ENCODE data around the gene ZBTB39. TPM values are rescaled to one million over a fixed set of nuclear protein-coding genes. Genes with fewer than 3 reads are reported as not detected.
"Not testable (repeated sequence)": the region's sequence is repeated elsewhere in the genome, so short reads cannot be mapped to it uniquely, and the experiment has no call there.

Gene ZBTB39
- total RNA-seq, 1 donor from 2014 or later = 5.7 TPM

- not testable (repeated sequence) for H3K36me3 ChIP-seq (ENCODE audit: control insufficient read depth in 3 of 3, insufficient read depth in 3 of 3, low read length in 3 of 3); H3K9ac ChIP-seq (ENCODE audit: low read depth in 1 of 3, low read length in 3 of 3); H3K4me3 ChIP-seq (ENCODE audit: low read length in 3 of 3); H3K27me3 ChIP-seq (ENCODE audit: control insufficient read depth in 3 of 3, insufficient read depth in 3 of 3, low read length in 3 of 3); H3K27ac ChIP-seq (ENCODE audit: low read depth, low read length); H3K9me3 ChIP-seq (ENCODE audit: control insufficient read depth in 3 of 3, low read length in 3 of 3)
- H3K4me1 ChIP-seq (ENCODE audit: control insufficient read depth in 3 of 3, insufficient read depth in 3 of 3, low read length in 3 of 3) = peaks cover 0 to 11% (median 3%) of the 10 kb centered on the region in 3 donors
These were observed 20.6 kb downstream of the ZBTB39 start for GRCh38 chr12:56985714-56986113.

GRCh38 chr12:56983386-56983785 lies 23.0 kb downstream of the ZBTB39 start:
- no peaks in the 10 kb centered on the region for H3K27me3 ChIP-seq (ENCODE audit: control insufficient read depth in 3 of 3, insufficient read depth in 3 of 3, low read length in 3 of 3)
- H3K9me3 ChIP-seq (ENCODE audit: control insufficient read depth in 3 of 3, low read length in 3 of 3) = no peaks in the 10 kb centered on the region
- H3K9ac ChIP-seq (ENCODE audit: low read depth in 1 of 3, low read length in 3 of 3) = no peak overlapping the region
- H3K27ac ChIP-seq (ENCODE audit: low read depth, low read length) = no peak overlapping the region
- H3K36me3 ChIP-seq (ENCODE audit: control insufficient read depth in 3 of 3, insufficient read depth in 3 of 3, low read length in 3 of 3) = no peaks in the 10 kb centered on the region
- H3K4me3 ChIP-seq (ENCODE audit: low read length in 3 of 3) = no peak overlapping the region
- peaks cover 0 to 9% (median 3%) of the 10 kb centered on the region in 3 donors for H3K4me1 ChIP-seq (ENCODE audit: control insufficient read depth in 3 of 3, insufficient read depth in 3 of 3, low read length in 3 of 3)

DNA sequence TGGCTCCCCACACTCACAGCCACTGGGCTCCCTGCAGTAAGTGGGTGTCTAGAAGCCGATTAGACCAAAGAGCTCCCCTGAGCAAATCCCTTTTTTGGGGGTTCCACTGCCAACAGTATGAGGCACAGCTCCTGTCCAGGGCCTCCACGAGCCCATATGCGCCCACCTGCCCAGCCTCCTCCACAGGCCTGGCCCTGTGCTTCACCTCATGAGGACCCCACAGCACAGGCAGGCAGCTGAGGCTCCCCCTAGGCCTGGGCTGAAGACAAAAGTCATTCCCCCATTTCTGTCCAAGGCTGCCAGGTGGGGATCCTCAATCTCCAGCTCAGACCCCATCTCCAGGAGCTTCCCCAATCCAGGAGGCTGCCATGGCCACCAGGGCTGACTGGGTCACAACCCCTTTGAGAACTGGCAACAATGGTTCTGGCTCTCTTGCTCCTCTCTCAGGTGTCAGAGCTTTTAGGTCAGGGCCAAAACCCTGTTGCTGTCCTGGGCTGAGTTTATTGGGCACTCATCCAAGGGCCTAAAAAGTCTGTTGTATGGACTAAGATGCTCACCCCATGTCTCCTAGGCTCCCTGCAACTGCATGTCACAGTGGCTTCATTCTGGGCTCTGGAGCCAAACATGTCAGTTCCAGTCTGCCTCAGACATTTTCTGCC lies 23.6 kb downstream of the ZBTB39 start:
- H3K4me3 ChIP-seq (ENCODE audit: low read length in 3 of 3); H3K9me3 ChIP-seq (ENCODE audit: control insufficient read depth in 3 of 3, low read length in 3 of 3); H3K27me3 ChIP-seq (ENCODE audit: control insufficient read depth in 3 of 3, insufficient read depth in 3 of 3, low read length in 3 of 3); H3K9ac ChIP-seq (ENCODE audit: low read depth in 1 of 3, low read length in 3 of 3); H3K4me1 ChIP-seq (ENCODE audit: control insufficient read depth in 3 of 3, insufficient read depth in 3 of 3, low read length in 3 of 3); H3K27ac ChIP-seq (ENCODE audit: low read depth, low read length); H3K36me3 ChIP-seq (ENCODE audit: control insufficient read depth in 3 of 3, insufficient read depth in 3 of 3, low read length in 3 of 3): not testable (repeated sequence)

DNA sequence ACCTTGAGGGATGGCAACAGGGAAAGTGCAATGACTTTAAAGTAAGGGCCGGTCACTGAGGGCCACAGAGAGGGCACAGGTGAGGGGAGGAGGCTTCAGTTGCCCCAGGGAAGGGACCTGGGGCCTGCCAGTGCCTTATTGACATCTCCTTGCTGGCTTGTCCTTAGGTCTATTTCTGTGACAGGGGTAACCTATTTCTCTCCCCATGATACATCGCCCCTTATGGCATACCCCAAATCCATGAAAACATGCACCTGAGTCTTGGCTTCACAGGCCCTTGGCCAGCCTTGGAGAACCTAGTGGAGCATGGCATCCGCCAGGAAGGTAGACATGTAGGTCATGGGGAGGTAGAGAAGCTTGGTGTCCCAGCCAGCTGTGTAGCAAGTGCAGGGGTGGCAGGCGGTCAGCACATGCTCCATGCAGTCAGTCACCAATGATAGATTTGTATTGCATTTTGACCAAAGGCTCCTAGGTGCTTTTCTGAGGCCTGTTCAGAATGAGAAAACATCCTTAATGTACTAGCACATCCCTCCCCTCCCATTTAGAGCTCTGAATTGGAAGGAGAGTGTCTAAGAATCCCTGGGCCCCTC lies 25.3 kb downstream of the ZBTB39 start:
- Histone ChIP-seq H3K36me3 (ENCODE audit: control insufficient read depth in 3 of 3, insufficient read depth in 3 of 3, low read length in 3 of 3) (no peaks in the 10 kb centered on the region), H3K9me3 (ENCODE audit: control insufficient read depth in 3 of 3, low read length in 3 of 3) (no peaks in the 10 kb centered on the region), H3K27me3 (ENCODE audit: control insufficient read depth in 3 of 3, insufficient read depth in 3 of 3, low read length in 3 of 3) (no peaks in the 10 kb centered on the region), H3K4me1 (ENCODE audit: control insufficient read depth in 3 of 3, insufficient read depth in 3 of 3, low read length in 3 of 3) (no peaks in the 10 kb centered on the region), H3K27ac (ENCODE audit: low read depth, low read length) (no peak overlapping the region), H3K4me3 (ENCODE audit: low read length in 3 of 3) (no peak overlapping the region), H3K9ac (ENCODE audit: low read depth in 1 of 3, low read length in 3 of 3) (no peak overlapping the region)

DNA sequence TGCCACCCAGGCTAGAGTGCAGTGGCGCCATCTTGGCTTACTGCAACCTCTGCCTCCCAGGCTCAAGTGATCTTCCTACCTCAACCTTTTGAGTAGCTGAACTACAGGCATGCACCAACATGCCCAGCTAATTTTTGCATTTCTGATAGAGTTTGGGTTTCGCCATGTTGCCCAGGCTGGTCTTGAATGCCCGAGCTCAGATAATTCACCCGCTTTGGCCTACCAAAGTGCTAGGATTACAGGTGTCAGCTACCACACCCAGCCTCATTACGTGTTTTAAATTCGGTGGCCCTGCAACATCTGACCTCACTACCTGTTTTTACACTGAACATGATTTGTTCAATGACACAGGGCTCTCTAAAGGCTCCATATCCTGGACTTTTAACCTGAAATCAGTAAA lies 26.1 kb downstream of the ZBTB39 start:
- Histone ChIP-seq H3K36me3 (ENCODE audit: control insufficient read depth in 3 of 3, insufficient read depth in 3 of 3, low read length in 3 of 3) (no peaks in the 10 kb centered on the region), H3K4me3 (ENCODE audit: low read length in 3 of 3) (no peak overlapping the region), H3K9me3 (ENCODE audit: control insufficient read depth in 3 of 3, low read length in 3 of 3) (no peaks in the 10 kb centered on the region), H3K27ac (ENCODE audit: low read depth, low read length) (no peak overlapping the region), H3K9ac (ENCODE audit: low read depth in 1 of 3, low read length in 3 of 3) (no peak overlapping the region), H3K4me1 (ENCODE audit: control insufficient read depth in 3 of 3, insufficient read depth in 3 of 3, low read length in 3 of 3) (no peaks in the 10 kb centered on the region), H3K27me3 (ENCODE audit: control insufficient read depth in 3 of 3, insufficient read depth in 3 of 3, low read length in 3 of 3) (no peaks in the 10 kb centered on the region)

- H3K36me3 ChIP-seq (ENCODE audit: control insufficient read depth in 3 of 3, insufficient read depth in 3 of 3, low read length in 3 of 3) = no peaks in the 10 kb centered on the region
- H3K9me3 ChIP-seq (ENCODE audit: control insufficient read depth in 3 of 3, low read length in 3 of 3) = no peaks in the 10 kb centered on the region
- H3K27ac ChIP-seq (ENCODE audit: low read depth, low read length) = no peak overlapping the region
- no peak overlapping the region for H3K4me3 ChIP-seq (ENCODE audit: low read length in 3 of 3)
- H3K27me3 ChIP-seq (ENCODE audit: control insufficient read depth in 3 of 3, insufficient read depth in 3 of 3, low read length in 3 of 3) = no peaks in the 10 kb centered on the region
- no peaks in the 10 kb centered on the region for H3K4me1 ChIP-seq (ENCODE audit: control insufficient read depth in 3 of 3, insufficient read depth in 3 of 3, low read length in 3 of 3)
- H3K9ac ChIP-seq (ENCODE audit: low read depth in 1 of 3, low read length in 3 of 3) = no peak overlapping the region
These were observed 26.7 kb downstream of the ZBTB39 start for GRCh38 chr12:56979628-56980027.

DNA sequence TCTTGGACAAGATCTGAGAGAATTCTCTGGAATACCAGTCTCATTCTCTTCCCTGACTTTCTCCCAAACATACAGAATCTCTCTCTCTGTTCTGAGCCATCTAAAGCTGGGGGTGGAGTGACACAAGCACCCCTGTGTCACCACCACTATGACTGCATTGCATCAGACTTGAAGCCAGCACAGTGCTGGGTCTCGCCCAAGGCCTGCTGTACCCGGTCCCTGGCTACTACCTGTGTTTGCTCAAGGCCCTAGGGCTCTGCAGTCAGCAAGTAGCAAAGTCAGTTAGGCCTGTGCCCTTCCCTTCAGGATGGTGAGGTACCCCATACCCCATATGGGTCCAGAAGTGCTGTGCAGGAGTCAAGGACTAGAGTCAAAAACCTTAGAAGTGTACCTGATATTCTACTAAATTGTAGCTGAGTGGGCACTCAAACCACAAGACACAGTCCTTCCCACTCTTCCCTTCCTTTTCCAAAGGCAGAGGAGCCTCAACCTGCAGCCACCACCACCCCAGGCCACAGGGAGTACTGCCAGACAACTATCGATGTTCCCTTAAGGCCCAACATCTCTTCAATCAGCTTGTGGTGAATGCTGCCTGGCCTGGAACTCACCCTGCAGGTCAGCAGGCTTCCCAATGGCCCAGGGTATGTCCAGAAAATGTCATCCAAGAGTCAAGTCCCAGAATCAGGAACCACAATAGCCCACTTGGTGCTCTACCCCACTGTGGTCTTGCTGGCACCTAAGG lies 27.8 kb downstream of the ZBTB39 start:
- Histone ChIP-seq H3K36me3 (ENCODE audit: control insufficient read depth in 3 of 3, insufficient read depth in 3 of 3, low read length in 3 of 3) (no peaks in the 10 kb centered on the region), H3K27ac (ENCODE audit: low read depth, low read length) (no peak overlapping the region), H3K27me3 (ENCODE audit: control insufficient read depth in 3 of 3, insufficient read depth in 3 of 3, low read length in 3 of 3) (no peaks in the 10 kb centered on the region), H3K9me3 (ENCODE audit: control insufficient read depth in 3 of 3, low read length in 3 of 3) (no peaks in the 10 kb centered on the region), H3K4me1 (ENCODE audit: control insufficient read depth in 3 of 3, insufficient read depth in 3 of 3, low read length in 3 of 3) (no peaks in the 10 kb centered on the region), H3K4me3 (ENCODE audit: low read length in 3 of 3) (no peak overlapping the region), H3K9ac (ENCODE audit: low read depth in 1 of 3, low read length in 3 of 3) (no peak overlapping the region)

GRCh38 chr12:56977361-56977760 lies 29.0 kb downstream of the ZBTB39 start:
- H3K27me3 ChIP-seq (ENCODE audit: control insufficient read depth in 3 of 3, insufficient read depth in 3 of 3, low read length in 3 of 3); H3K9ac ChIP-seq (ENCODE audit: low read depth in 1 of 3, low read length in 3 of 3); H3K4me3 ChIP-seq (ENCODE audit: low read length in 3 of 3); H3K4me1 ChIP-seq (ENCODE audit: control insufficient read depth in 3 of 3, insufficient read depth in 3 of 3, low read length in 3 of 3); H3K9me3 ChIP-seq (ENCODE audit: control insufficient read depth in 3 of 3, low read length in 3 of 3); H3K36me3 ChIP-seq (ENCODE audit: control insufficient read depth in 3 of 3, insufficient read depth in 3 of 3, low read length in 3 of 3); H3K27ac ChIP-seq (ENCODE audit: low read depth, low read length): not testable (repeated sequence)

DNA sequence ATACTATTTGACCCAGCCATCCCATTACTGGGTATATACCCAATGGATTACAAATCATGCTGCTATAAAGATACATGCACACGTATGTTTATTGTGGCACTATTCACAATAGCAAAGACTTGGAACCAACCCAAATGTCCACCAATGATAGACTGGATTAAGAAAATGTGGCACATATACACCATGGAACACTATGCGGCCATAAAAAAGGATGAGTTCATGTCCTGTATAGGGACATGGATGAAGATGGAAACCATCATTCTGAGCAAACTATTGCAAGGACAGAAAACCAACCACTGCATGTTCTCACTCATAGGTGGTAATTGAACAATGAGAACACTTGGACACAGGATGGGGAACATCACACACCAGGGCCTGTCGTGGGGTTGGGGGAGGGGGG lies 32.1 kb downstream of the ZBTB39 start:
- not testable (repeated sequence) for H3K4me3 ChIP-seq (ENCODE audit: low read length in 3 of 3)

DNA sequence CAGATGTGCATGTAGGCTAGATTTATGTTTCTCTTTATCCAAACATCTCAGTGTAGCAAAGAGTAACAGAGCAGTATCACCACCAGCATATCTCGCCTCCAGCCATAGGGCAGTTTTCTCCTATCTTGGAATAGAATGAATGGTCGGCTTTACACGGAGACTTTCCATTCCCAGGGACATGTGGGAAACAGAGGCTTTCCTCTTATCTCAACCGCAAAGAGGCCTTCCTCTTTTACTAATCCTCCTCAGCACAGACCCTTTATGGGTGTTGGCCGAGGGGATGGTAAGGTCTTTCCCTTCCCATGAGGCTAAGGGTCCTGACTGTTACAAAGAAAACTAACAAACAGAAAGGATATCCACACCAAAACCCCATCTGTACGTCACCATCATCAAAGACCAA lies 37.4 kb downstream of the ZBTB39 start:
- H3K9me3 ChIP-seq (ENCODE audit: control insufficient read depth in 3 of 3, low read length in 3 of 3); H3K4me1 ChIP-seq (ENCODE audit: control insufficient read depth in 3 of 3, insufficient read depth in 3 of 3, low read length in 3 of 3); H3K27ac ChIP-seq (ENCODE audit: low read depth, low read length); H3K9ac ChIP-seq (ENCODE audit: low read depth in 1 of 3, low read length in 3 of 3); H3K27me3 ChIP-seq (ENCODE audit: control insufficient read depth in 3 of 3, insufficient read depth in 3 of 3, low read length in 3 of 3); H3K36me3 ChIP-seq (ENCODE audit: control insufficient read depth in 3 of 3, insufficient read depth in 3 of 3, low read length in 3 of 3); H3K4me3 ChIP-seq (ENCODE audit: low read length in 3 of 3): not testable (repeated sequence)

More for the DNA sequence above, 32.1 kb downstream of the ZBTB39 start:
- H3K4me1 ChIP-seq (ENCODE audit: control insufficient read depth in 3 of 3, insufficient read depth in 3 of 3, low read length in 3 of 3); H3K9ac ChIP-seq (ENCODE audit: low read depth in 1 of 3, low read length in 3 of 3); H3K36me3 ChIP-seq (ENCODE audit: control insufficient read depth in 3 of 3, insufficient read depth in 3 of 3, low read length in 3 of 3); H3K27ac ChIP-seq (ENCODE audit: low read depth, low read length); H3K9me3 ChIP-seq (ENCODE audit: control insufficient read depth in 3 of 3, low read length in 3 of 3); H3K27me3 ChIP-seq (ENCODE audit: control insufficient read depth in 3 of 3, insufficient read depth in 3 of 3, low read length in 3 of 3): not testable (repeated sequence)

All from skeletal muscle tissue (tissue), 4 donors.